BLaER1 (cell line): Measurements from ENCODE around the gene SDC1.

Source experiments
- H3K27ac ChIP-seq: shearing (Covaris generic); formaldehyde crosslinking; 2 replicates; pipeline ENCODE4 v1.8.1; 2022
- H3K27me3 ChIP-seq: shearing (Covaris generic); formaldehyde crosslinking; 2 replicates; pipeline ENCODE4 v1.8.1; 2022
- H3K36me3 ChIP-seq: shearing (Covaris generic); formaldehyde crosslinking; 2 replicates; pipeline ENCODE4 v1.8.1; 2022
- H3K4me1 ChIP-seq: shearing (Covaris generic); formaldehyde crosslinking; 2 replicates; pipeline ENCODE4 v1.8.1; 2022
- H3K4me2 ChIP-seq: shearing (Covaris generic); formaldehyde crosslinking; 2 replicates; pipeline ENCODE4 v1.8.1; 2022
- H3K4me3 ChIP-seq: shearing (Covaris generic); formaldehyde crosslinking; 2 replicates; pipeline ENCODE4 v1.8.1; 2022
- H3K9ac ChIP-seq: shearing (Covaris generic); formaldehyde crosslinking; 2 replicates; pipeline ENCODE4 v1.8.1; 2022
- H3K9me3 ChIP-seq: shearing (Covaris generic); formaldehyde crosslinking; 2 replicates; pipeline ENCODE4 v1.8.1; 2022
- H4K20me1 ChIP-seq: shearing (Covaris generic); formaldehyde crosslinking; 2 replicates; pipeline ENCODE4 v1.8.1; 2022
- Cebpa-rat ChIP-seq: shearing (Covaris generic); IDR thresholded peaks from 2 replicates; pipeline ENCODE4 v1.8.1; 2022

SDC1 gene

DNA sequence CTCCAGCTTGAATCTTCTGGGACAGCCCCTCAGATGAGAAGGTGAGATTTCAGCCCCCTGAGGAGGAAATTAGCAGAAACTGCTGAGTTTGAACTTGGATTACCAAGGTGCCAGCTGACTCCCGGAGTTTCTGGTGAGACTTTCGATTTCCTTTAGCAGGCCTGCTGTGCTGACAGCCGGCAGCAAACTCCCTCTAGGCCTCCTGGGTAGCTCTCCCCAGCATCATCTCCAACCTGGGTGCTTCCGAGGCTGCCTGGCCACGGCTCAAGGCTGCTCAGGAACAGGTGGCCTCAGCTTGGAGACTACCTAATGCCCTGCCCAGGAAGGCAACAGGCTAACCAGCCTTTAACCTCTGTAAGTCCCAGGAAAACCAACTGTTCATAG lies 16.5 kb downstream of the SDC1 start:
- H3K4me2 ChIP-seq, result peak overlapping the region; percentile 84
- H3K9me3 ChIP-seq, result no peaks in the 10 kb centered on the region
- no peaks in the 10 kb centered on the region for H4K20me1 ChIP-seq
- H3K36me3 ChIP-seq, result peaks cover 15% of the 10 kb centered on the region
- H3K27ac ChIP-seq, result peak overlapping the region; percentile 88
- H3K4me1 ChIP-seq, result peaks cover 89% of the 10 kb centered on the region
- peak overlapping the region; percentile 66 for H3K9ac ChIP-seq
- no peak overlapping the region for H3K4me3 ChIP-seq
- no peak for TF ChIP-seq Cebpa-rat
- no peaks in the 10 kb centered on the region for H3K27me3 ChIP-seq

- no peak overlapping the region for H3K4me3 ChIP-seq
- H3K9ac ChIP-seq, result peak overlapping the region; percentile 63
- H3K4me2 ChIP-seq, result peak overlapping the region; percentile 84
- peaks cover 75% of the 10 kb centered on the region for H3K4me1 ChIP-seq
- peaks cover 29% of the 10 kb centered on the region for H3K36me3 ChIP-seq
- no peaks in the 10 kb centered on the region for H3K27me3 ChIP-seq
- no peak for TF ChIP-seq Cebpa-rat
- no peaks in the 10 kb centered on the region for H4K20me1 ChIP-seq
- H3K9me3 ChIP-seq, result no peaks in the 10 kb centered on the region
- H3K27ac ChIP-seq, result peak overlapping the region; percentile 88
Measured at GRCh38 chr2:20207051-20207450, 17.9 kb downstream of the SDC1 start.

DNA sequence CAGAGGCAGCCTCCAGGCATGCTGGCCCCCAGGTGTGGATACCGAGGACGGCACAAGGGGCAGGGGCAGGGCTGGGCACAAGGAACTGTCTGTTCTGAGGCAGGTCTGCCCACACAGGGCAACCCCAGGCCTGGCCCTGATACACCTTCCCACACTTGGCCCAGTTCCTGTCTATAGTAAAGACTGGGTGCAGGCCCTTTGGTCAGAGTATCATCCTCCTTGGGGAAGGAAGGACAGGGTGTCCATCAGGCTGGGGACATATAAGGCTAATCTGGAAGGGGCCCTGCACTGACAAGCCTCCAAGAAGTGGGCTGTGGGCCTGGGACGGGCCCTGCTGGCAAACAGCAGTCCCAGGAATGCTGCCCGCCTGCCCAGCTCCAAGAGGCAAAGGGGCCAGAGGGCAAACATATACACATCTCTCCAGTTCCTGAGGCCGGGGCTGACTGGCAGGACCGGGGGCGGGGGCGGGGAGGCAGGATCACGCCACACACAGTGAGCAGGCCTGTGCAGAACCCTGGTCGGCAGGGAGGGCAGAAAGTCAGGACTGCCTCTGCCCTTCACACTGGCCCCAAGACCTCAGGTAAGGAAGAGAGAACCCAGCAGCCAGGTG lies 18.9 kb downstream of the SDC1 start:
- Histone ChIP-seq H3K4me2 (peak overlapping the region; percentile 84), H3K4me3 (no peak overlapping the region), H3K27me3 (no peaks in the 10 kb centered on the region), H3K9me3 (no peaks in the 10 kb centered on the region), H3K36me3 (peaks cover 39% of the 10 kb centered on the region), H3K4me1 (peaks cover 65% of the 10 kb centered on the region), H4K20me1 (no peaks in the 10 kb centered on the region), H3K27ac (peak overlapping the region; percentile 88), H3K9ac (no peak overlapping the region)
- TF ChIP-seq Cebpa-rat, result no peak

DNA sequence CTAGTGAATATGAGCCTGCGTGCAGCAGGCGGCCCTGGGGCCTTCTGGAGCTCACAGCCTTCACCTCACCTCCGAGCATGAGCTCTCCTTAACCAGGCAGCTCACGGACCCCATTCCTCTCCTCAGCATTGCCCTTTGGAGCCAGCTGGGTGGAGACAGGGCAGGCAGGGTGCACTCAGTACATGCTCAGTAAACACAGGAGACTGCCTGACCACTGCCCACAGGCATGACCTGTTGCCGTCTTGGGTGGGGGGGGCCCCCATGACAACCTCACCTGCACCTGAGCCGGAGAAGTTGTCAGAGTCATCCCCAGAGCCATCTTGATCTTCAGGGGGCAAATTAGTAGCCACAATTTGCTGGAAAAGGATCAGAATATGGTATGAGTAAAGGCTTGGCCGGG lies 19.9 kb downstream of the SDC1 start:
- H3K4me2 ChIP-seq, result no peak overlapping the region
- H3K27me3 ChIP-seq, result no peaks in the 10 kb centered on the region
- peaks cover 55% of the 10 kb centered on the region for H3K4me1 ChIP-seq
- H3K36me3 ChIP-seq, result peaks cover 46% of the 10 kb centered on the region
- H3K9ac ChIP-seq, result no peak overlapping the region
- H3K27ac ChIP-seq, result peak overlapping the region; percentile 88
- no peak for TF ChIP-seq Cebpa-rat
- H4K20me1 ChIP-seq, result no peaks in the 10 kb centered on the region
- H3K9me3 ChIP-seq, result no peaks in the 10 kb centered on the region
- no peak overlapping the region for H3K4me3 ChIP-seq

GRCh38 chr2:20203521-20204225 lies 21.3 kb downstream of the SDC1 start:
- no peak overlapping the region for H3K27ac ChIP-seq
- H3K27me3 ChIP-seq, result no peaks in the 10 kb centered on the region
- H3K36me3 ChIP-seq, result peaks cover 46% of the 10 kb centered on the region
- H3K4me1 ChIP-seq, result peaks cover 41% of the 10 kb centered on the region
- H3K4me2 ChIP-seq, result no peak overlapping the region
- TF ChIP-seq Cebpa-rat, result no peak
- H3K4me3 ChIP-seq, result no peak overlapping the region
- no peaks in the 10 kb centered on the region for H4K20me1 ChIP-seq
- H3K9ac ChIP-seq, result no peak overlapping the region
- H3K9me3 ChIP-seq, result no peaks in the 10 kb centered on the region

DNA sequence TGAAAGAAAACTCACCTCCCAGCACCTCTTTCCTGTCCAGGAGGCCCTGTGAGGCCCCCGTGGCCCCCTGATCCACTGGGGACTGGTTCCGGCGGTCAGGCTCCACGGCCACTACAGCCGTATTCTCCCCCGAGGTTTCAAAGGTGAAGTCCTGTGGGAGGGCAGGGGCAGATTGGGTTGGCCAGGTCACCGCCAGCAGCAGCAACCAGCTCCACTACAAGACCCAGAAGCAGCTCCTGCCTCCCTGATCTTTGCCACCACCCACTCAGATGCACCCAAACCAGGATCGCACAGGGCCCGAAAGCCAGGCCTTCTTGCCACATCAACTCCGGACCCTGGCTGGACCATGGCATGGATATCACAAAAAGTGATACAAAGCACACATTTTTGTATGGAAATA lies 21.9 kb downstream of the SDC1 start:
- Histone ChIP-seq H3K9me3 (no peaks in the 10 kb centered on the region), H3K4me3 (no peak overlapping the region), H3K4me2 (no peak overlapping the region), H3K36me3 (peaks cover 46% of the 10 kb centered on the region), H3K9ac (no peak overlapping the region), H3K27me3 (no peaks in the 10 kb centered on the region), H3K27ac (no peak overlapping the region), H3K4me1 (peaks cover 35% of the 10 kb centered on the region), H4K20me1 (no peaks in the 10 kb centered on the region)
- TF ChIP-seq Cebpa-rat, result no peak

GRCh38 chr2:20201671-20202070 lies 23.3 kb downstream of the SDC1 start:
- Histone ChIP-seq H3K9ac (no peak overlapping the region), H3K27ac (no peak overlapping the region), H3K4me2 (no peak overlapping the region), H3K4me1 (peaks cover 21% of the 10 kb centered on the region), H3K4me3 (no peak overlapping the region), H3K27me3 (no peaks in the 10 kb centered on the region), H4K20me1 (no peaks in the 10 kb centered on the region), H3K9me3 (no peaks in the 10 kb centered on the region), H3K36me3 (peaks cover 46% of the 10 kb centered on the region)
- TF ChIP-seq Cebpa-rat, result no peak

DNA sequence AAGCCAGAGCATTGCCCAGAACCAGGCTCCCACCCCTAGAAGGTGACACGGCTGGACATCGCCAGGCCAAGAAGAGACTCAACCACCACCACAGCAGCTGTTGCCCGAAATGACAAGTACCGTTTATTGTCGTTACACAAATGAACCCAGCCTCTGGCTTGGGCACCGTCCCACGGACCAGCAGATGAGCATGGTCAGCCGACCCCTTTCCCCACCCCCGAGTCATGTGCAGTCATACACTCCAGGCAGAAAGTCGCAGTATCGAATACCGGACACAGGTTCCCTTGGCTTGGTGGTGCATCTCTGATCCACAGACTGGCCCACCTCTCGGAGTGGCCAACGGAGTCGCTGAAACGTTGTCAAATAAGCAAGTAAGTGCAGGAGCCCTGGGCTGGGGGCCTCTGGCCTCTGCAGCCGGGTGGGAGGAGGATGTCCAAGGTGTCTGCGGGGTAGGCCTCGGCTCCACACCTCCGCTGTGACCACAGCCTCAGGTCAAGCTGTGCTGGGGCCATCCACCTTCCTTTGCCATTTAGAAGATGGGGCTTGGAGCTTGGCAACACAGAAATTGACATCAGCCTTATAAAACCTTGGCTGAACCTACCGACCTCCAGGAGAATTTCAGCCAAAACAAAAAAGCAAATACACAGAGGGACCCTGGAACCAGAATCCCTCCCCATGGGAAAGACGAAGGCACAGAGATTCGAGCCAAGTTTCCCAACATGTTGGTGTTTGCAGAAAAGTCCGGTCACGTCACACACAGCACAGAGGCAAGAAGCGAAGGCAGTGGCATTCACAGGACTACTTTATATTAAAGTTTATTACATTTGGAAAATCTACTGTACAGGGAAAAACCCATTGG lies 24.0 kb downstream of the SDC1 start:
- Histone ChIP-seq H3K4me1 (peaks cover 14% of the 10 kb centered on the region), H3K9me3 (no peaks in the 10 kb centered on the region), H3K4me3 (no peak overlapping the region), H3K4me2 (no peak overlapping the region), H3K27me3 (no peaks in the 10 kb centered on the region), H3K27ac (no peak overlapping the region), H3K9ac (no peak overlapping the region), H3K36me3 (peaks cover 46% of the 10 kb centered on the region), H4K20me1 (no peaks in the 10 kb centered on the region)
- no peak for TF ChIP-seq Cebpa-rat

- no peak for TF ChIP-seq Cebpa-rat
Measured at GRCh38 chr2:20199633-20200270, 25.2 kb downstream of the SDC1 start.

More at GRCh38 chr2:20199633-20200270, 25.2 kb downstream of the SDC1 start:
- Histone ChIP-seq H3K4me3 (no peak overlapping the region), H3K4me2 (no peak overlapping the region), H3K36me3 (peaks cover 41% of the 10 kb centered on the region), H3K27me3 (no peaks in the 10 kb centered on the region), H4K20me1 (no peaks in the 10 kb centered on the region), H3K4me1 (peaks cover 2% of the 10 kb centered on the region; the same call in 1 of the 2 replicates), H3K9me3 (no peaks in the 10 kb centered on the region), H3K27ac (no peak overlapping the region), H3K9ac (no peak overlapping the region)
